IMR-90 (cell line): ENCODE data around the gene ACVR1. TPM values are rescaled to one million over a fixed set of nuclear protein-coding genes. Genes with fewer than 3 reads are reported as not detected.

ENCODE experiments used
- ATAC-seq: fragments of 200-7000 bp; cut with Tn5 transposase; 2 replicates; pipeline ENCODE4 v1.9.1; 2020; ENCODE audit warnings: low read depth, mild to moderate bottlenecking, moderate library complexity
- BruUV-seq: library from RNA; stranded (reverse); fragments of 400-500 nt; replicated peaks from 2 replicates; lab custom pipeline; 2021; lab: Mats Ljungman, UMichigan
- CTCF ChIA-PET: fragments of 300-600 bp; formaldehyde crosslinking; extraction: SDS; loops from one replicate; lab custom pipeline; 2021; ENCODE audit warnings: antibody characterized with exemption; lab: Yijun Ruan, JAX
- POLR2A ChIA-PET: fragments of 300-600 bp; sonication (Branson Sonifier 250); formaldehyde crosslinking; loops from one replicate; lab custom pipeline; 2022; ENCODE audit warnings: antibody characterized with exemption; ENCODE audit not compliant: unreplicated experiment; lab: Charles Lee
- DNase-seq: peaks from one replicate; pipeline ENCODE4 v3.0.0; 2013
- H2AFZ ChIP-seq: replicated peaks from 2 replicates; pipeline ENCODE3; 2013; ENCODE audit warnings: low read length, mild to moderate bottlenecking; ENCODE audit not compliant: poor library complexity
- H2AK5ac ChIP-seq: 2 replicates; pipeline ENCODE4 v1.6.1; 2013; ENCODE audit warnings: low read depth, low read length, inconsistent platforms
- H2AK9ac ChIP-seq: replicated peaks from 2 replicates; pipeline ENCODE3; 2013; ENCODE audit warnings: mild to moderate bottlenecking, low read depth, low read length, moderate library complexity; ENCODE audit not compliant: poor library complexity
- H2BK120ac ChIP-seq: 2 replicates; pipeline ENCODE4 v1.6.1; 2013; ENCODE audit warnings: low read depth, low read length, inconsistent platforms
- H2BK15ac ChIP-seq: 3 replicates; pipeline ENCODE4 v1.6.1; 2013; ENCODE audit warnings: low read depth, low read length, inconsistent platforms
- H2BK20ac ChIP-seq: 2 replicates; pipeline ENCODE4 v1.6.1; 2013; ENCODE audit warnings: low read depth, mild to moderate bottlenecking, inconsistent platforms, low read length, moderate library complexity
- H2BK5ac ChIP-seq: 2 replicates; pipeline ENCODE4 v1.6.1; 2013; ENCODE audit warnings: mild to moderate bottlenecking, low read depth, low read length, inconsistent platforms; ENCODE audit not compliant: poor library complexity, severe bottlenecking
- H3K14ac ChIP-seq: replicated peaks from 2 replicates; pipeline ENCODE4 v1.6.1; 2013; ENCODE audit warnings: low read depth, low read length, inconsistent platforms
- H3K18ac ChIP-seq: 2 replicates; pipeline ENCODE4 v1.6.1; 2013; ENCODE audit warnings: low read depth, low read length, control low read depth
- H3K23ac ChIP-seq: 2 replicates; pipeline ENCODE4 v1.6.1; 2013; ENCODE audit warnings: low read depth, low read length, inconsistent platforms
- H3K27ac ChIP-seq: 2 replicates; pipeline ENCODE4 v1.5.1; 2013; ENCODE audit warnings: mild to moderate bottlenecking, control low read depth, low read length; ENCODE audit not compliant: insufficient read depth
- H3K27me3 ChIP-seq: 2 replicates; pipeline ENCODE4 v1.6.1; 2013; ENCODE audit warnings: low read length; ENCODE audit not compliant: control insufficient read depth, insufficient read depth
- H3K36me3 ChIP-seq: 2 replicates; pipeline ENCODE4 v1.6.1; 2013; ENCODE audit warnings: low read length, mixed read lengths; ENCODE audit not compliant: control insufficient read depth, insufficient read depth
- H3K4ac ChIP-seq: 2 replicates; pipeline ENCODE4 v1.6.1; 2013; ENCODE audit warnings: low read depth, low read length, inconsistent platforms
- H3K4me1 ChIP-seq: 2 replicates; pipeline ENCODE4 v1.6.1; 2013; ENCODE audit warnings: low read length, mixed read lengths; ENCODE audit not compliant: control insufficient read depth, insufficient read depth
- H3K4me2 ChIP-seq: 2 replicates; pipeline ENCODE4 v1.6.1; 2013; ENCODE audit warnings: low read depth, mild to moderate bottlenecking, control low read depth, low read length, moderate library complexity
- H3K4me3 ChIP-seq: 2 replicates; pipeline ENCODE4 v1.5.1; 2013; ENCODE audit warnings: low read depth, mild to moderate bottlenecking, control low read depth, low read length, moderate library complexity; ENCODE audit not compliant: insufficient read depth
- H3K56ac ChIP-seq: 2 replicates; pipeline ENCODE4 v1.6.1; 2013; ENCODE audit warnings: low read length, inconsistent platforms; ENCODE audit not compliant: insufficient read depth; ENCODE audit errors: extremely low read depth
- H3K79me1 ChIP-seq, 2 experiments: 2 replicates each; pipeline ENCODE4 v1.6.1; 2013; ENCODE audit warnings: low read length in 2 of 2, inconsistent platforms in 1 of 2, low read depth in 1 of 2
- H3K9ac ChIP-seq: 2 replicates; pipeline ENCODE4 v1.6.1; 2013; ENCODE audit warnings: low read depth, low read length, control low read depth
- H3K9me1 ChIP-seq: 2 replicates; pipeline ENCODE4 v1.6.1; 2013; ENCODE audit warnings: low read length, inconsistent platforms; ENCODE audit not compliant: insufficient read depth
- H3K9me3 ChIP-seq: 2 replicates; pipeline ENCODE4 v1.6.1; 2013; ENCODE audit warnings: low read length; ENCODE audit not compliant: control insufficient read depth, insufficient read depth
- H4K20me1 ChIP-seq: 2 replicates; pipeline ENCODE4 v1.6.1; 2013; ENCODE audit warnings: low read length, inconsistent platforms; ENCODE audit not compliant: insufficient read depth
- H4K5ac ChIP-seq: 2 replicates; pipeline ENCODE4 v1.6.1; 2013; ENCODE audit warnings: mild to moderate bottlenecking, low read depth, low read length, control low read depth
- H4K8ac ChIP-seq, 2 experiments: 2 replicates each; pipeline ENCODE4 v1.6.1; 2013; ENCODE audit warnings: low read depth in 2 of 2, low read length in 2 of 2, control low read depth in 1 of 2, inconsistent platforms in 1 of 2
- H4K91ac ChIP-seq: 2 replicates; pipeline ENCODE4 v1.6.1; 2013; ENCODE audit warnings: low read depth, low read length, inconsistent platforms; ENCODE audit not compliant: insufficient read depth
- BHLHE40 ChIP-seq: fragments of 150-350 bp; IDR thresholded peaks from 2 replicates; pipeline ENCODE4 v1.6.1; 2016; ENCODE audit warnings: mild to moderate bottlenecking, low read depth, low read length
- CEBPB ChIP-seq: IDR thresholded peaks from 2 replicates; pipeline ENCODE4 v1.6.1; 2012; ENCODE audit warnings: low read depth, low read length, improper control_type of control experiment
- CHD1 ChIP-seq: IDR thresholded peaks from 2 replicates; pipeline ENCODE4 v1.6.1; 2012; ENCODE audit warnings: low read depth, low read length, improper control_type of control experiment
- CTCF ChIP-seq: conservative IDR thresholded peaks from 2 replicates; pipeline ENCODE4 v1.5.1; 2012; ENCODE audit warnings: mild to moderate bottlenecking, low read depth, low read length, improper control_type of control experiment
- FOS ChIP-seq: fragments of 150-350 bp; IDR thresholded peaks from 2 replicates; pipeline ENCODE4 v1.6.1; 2016; ENCODE audit warnings: low read depth, low read length
- MAFK ChIP-seq: IDR thresholded peaks from 2 replicates; pipeline ENCODE4 v1.6.1; 2012; ENCODE audit warnings: low read depth, low read length, improper control_type of control experiment
- MAZ ChIP-seq: IDR thresholded peaks from 2 replicates; pipeline ENCODE4 v1.6.1; 2012; ENCODE audit warnings: low read depth, mild to moderate bottlenecking, low read length, improper control_type of control experiment, moderate library complexity, borderline replicate concordance
- MXI1 ChIP-seq: IDR thresholded peaks from 2 replicates; pipeline ENCODE4 v1.6.1; 2012; ENCODE audit warnings: low read depth, mild to moderate bottlenecking, low read length, moderate library complexity, borderline replicate concordance
- NFE2L2 ChIP-seq: fragments of 150-350 bp; IDR thresholded peaks from 2 replicates; pipeline ENCODE4 v1.6.1; 2016; ENCODE audit warnings: low read depth, mild to moderate bottlenecking, low read length
- POLR2A ChIP-seq: IDR thresholded peaks from 2 replicates; pipeline ENCODE4 v1.6.1; 2012; ENCODE audit warnings: mild to moderate bottlenecking, low read depth, low read length
- RAD21 ChIP-seq: IDR thresholded peaks from 2 replicates; pipeline ENCODE4 v1.6.1; 2012; ENCODE audit warnings: low read length, improper control_type of control experiment
- RCOR1 ChIP-seq: IDR thresholded peaks from 2 replicates; pipeline ENCODE4 v1.6.1; 2012; ENCODE audit warnings: mild to moderate bottlenecking, low read length, improper control_type of control experiment; ENCODE audit not compliant: insufficient replicate concordance
- RFX5 ChIP-seq: IDR thresholded peaks from 2 replicates; pipeline ENCODE4 v1.8.0; 2012; ENCODE audit warnings: low read depth, mild to moderate bottlenecking, low read length, moderate library complexity
- SMC3 ChIP-seq: fragments of 150-350 bp; IDR thresholded peaks from 2 replicates; pipeline ENCODE4 v1.6.1; 2016; ENCODE audit warnings: low read depth, mild to moderate bottlenecking, antibody characterized with exemption, low read length, moderate library complexity
- USF2 ChIP-seq: fragments of 150-350 bp; IDR thresholded peaks from 2 replicates; pipeline ENCODE4 v1.6.1; 2017; ENCODE audit warnings: mild to moderate bottlenecking, antibody characterized with exemption, low read length, low read depth
- WGBS, 2 experiments: methylation state at CpG; one replicate each; pipeline versions ENCODE4 v1.1.5 to v1.1.7; 2013; ENCODE audit warnings: missing lambda C conversion rate in 2 of 2; ENCODE audit not compliant: insufficient read length in 1 of 2; ENCODE audit errors: extremely low coverage in 2 of 2; 5-methylcytosine and 5-hydroxymethylcytosine counted together
- dilution Hi-C: fragments of 300-500 bp; cut with HindIII; formaldehyde crosslinking; loops from one replicate; pipeline ENCODE4 v1.14.3; 2018; ENCODE audit warnings: low sequenced_read_pairs; ENCODE audit not compliant: unreplicated experiment
- in situ Hi-C: fragments of 300-500 bp; cut with MboI; formaldehyde crosslinking; loops from 3 replicates; pipeline ENCODE4 v1.14.3; 2019; ENCODE audit warnings: low sequenced_read_pairs, inconsistent platforms, mixed read lengths
- intact Hi-C: fragments of 100-400 bp; cut with micrococcal nuclease; formaldehyde crosslinking; loops from 2 replicates; pipeline ENCODE4 v1.10.0; 2022
- polyA plus RNA-seq, 3 experiments: library from polyadenylated mRNA; depleted of rRNA; stranded (reverse); fragments of >200 nt; gene quantifications; 2 replicates each; pipeline ENCODE4 v1.2.3, GENCODE V29; 2012; ENCODE audit warnings: low replicate concordance in 1 of 3
- total RNA-seq: library from RNA; depleted of rRNA; stranded (reverse); fragments of >200 nt; gene quantifications from 2 replicates; pipeline ENCODE4 v1.2.3, GENCODE V29; 2012
- TF ChIP-seq, protein P1 (sequence below): fragments of 150-350 bp; IDR thresholded peaks from 2 replicates; pipeline ENCODE4 v1.6.1; 2016; ENCODE audit warnings: low read depth, mild to moderate bottlenecking, low read length, moderate library complexity, borderline replicate concordance

ACVR1 gene
- total and polyA plus RNA-seq, 2 of the 4 experiments (the other 2 are of a cell fraction): 21.1 to 40.8 TPM

- no peak overlapping the region for H4K91ac ChIP-seq
- H3K18ac ChIP-seq: no peak overlapping the region
- in situ Hi-C loops: no loop called here
- DNase-seq (no peak), ATAC-seq (no peak)
- peaks cover 28% of the 10 kb centered on the region for H3K9me1 ChIP-seq
- no peak overlapping the region for H4K5ac ChIP-seq
- TF ChIP-seq SMC3 (no peak), BHLHE40 (no peak), RFX5 (no peak), CTCF (no peak), FOS (no peak), USF2 (no peak), MAFK (no peak), CHD1 (no peak), RCOR1 (no peak), POLR2A (no peak), MAZ (no peak), NFE2L2 (no peak), CEBPB (no peak), MXI1 (no peak), RAD21 (no peak)
- TF ChIP-seq, protein P1, sequence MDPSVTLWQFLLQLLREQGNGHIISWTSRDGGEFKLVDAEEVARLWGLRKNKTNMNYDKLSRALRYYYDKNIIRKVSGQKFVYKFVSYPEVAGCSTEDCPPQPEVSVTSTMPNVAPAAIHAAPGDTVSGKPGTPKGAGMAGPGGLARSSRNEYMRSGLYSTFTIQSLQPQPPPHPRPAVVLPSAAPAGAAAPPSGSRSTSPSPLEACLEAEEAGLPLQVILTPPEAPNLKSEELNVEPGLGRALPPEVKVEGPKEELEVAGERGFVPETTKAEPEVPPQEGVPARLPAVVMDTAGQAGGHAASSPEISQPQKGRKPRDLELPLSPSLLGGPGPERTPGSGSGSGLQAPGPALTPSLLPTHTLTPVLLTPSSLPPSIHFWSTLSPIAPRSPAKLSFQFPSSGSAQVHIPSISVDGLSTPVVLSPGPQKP: no peak
- no peak overlapping the region for H2BK120ac ChIP-seq
- H4K20me1 ChIP-seq: peaks cover 18% of the 10 kb centered on the region
- intact Hi-C loops: no loop called here
- H3K4ac ChIP-seq: no peak overlapping the region
- H2BK5ac ChIP-seq: no peak overlapping the region
- H2BK15ac ChIP-seq: no peak overlapping the region
- no peak overlapping the region for H2AFZ ChIP-seq
- no peaks in the 10 kb centered on the region; the same call in 1 of the 2 replicates for H3K36me3 ChIP-seq
- no peak overlapping the region for H2AK9ac ChIP-seq
- H3K14ac ChIP-seq: no peak overlapping the region
- no peak overlapping the region for H3K27ac ChIP-seq
- H2AK5ac ChIP-seq: no peak overlapping the region
- no peaks in the 10 kb centered on the region for H3K27me3 ChIP-seq
- ChIA-PET POLR2A (interaction anchor here (0.5 kb wide), 1 partner anchor 586 kb away, joined by 4 read pairs; the partner anchor contains the start of gene GALNT5), CTCF (no interaction called here)
- peaks cover 22% of the 10 kb centered on the region for H3K4me1 ChIP-seq
- H3K4me3 ChIP-seq: no peak overlapping the region
- H2BK20ac ChIP-seq: no peak overlapping the region
- H3K9me3 ChIP-seq: no peaks in the 10 kb centered on the region
- no peak overlapping the region for H3K9ac ChIP-seq
- no TSS peak for BruUV-seq
- no peak overlapping the region for H3K4me2 ChIP-seq
- dilution Hi-C loops: no loop called here
- peaks cover 45 to 70% of the 10 kb centered on the region in 2 experiments for H3K79me1 ChIP-seq
- WGBS, 2 experiments: no CpG with 5 or more reads among the region's 1 CpG
- no peak overlapping the region for H3K56ac ChIP-seq
- H4K8ac ChIP-seq: no peak overlapping the region
- H3K23ac ChIP-seq: no peak overlapping the region
These were observed 33.0 kb downstream of the ACVR1 start for GRCh38 chr2:157843081-157843480.
